Fibroblast of skin of right quadriceps (primary cell): ENCODE data around the gene PKD1.
A peak's percentile ranks its signal among the peaks of the same experiment; 100 is the strongest.

ENCODE experiments used
- DNase-seq: peaks from one replicate; pipeline ENCODE4 v3.0.0-alpha.2; 2013

Gene PKD1

GRCh38 chr16:2167068-2167638 is 31.5 kb upstream of the PKD1 start:
- DNase-seq, result no peak

- no peak for DNase-seq
Observed at GRCh38 chr16:2166263-2167067, 30.8 kb upstream of the PKD1 start.

GRCh38 chr16:2165861-2166260 is 30.2 kb upstream of the PKD1 start:
- DNase-seq, result no peak

- DNase-seq, result no peak
Observed at GRCh38 chr16:2163211-2163881, 27.6 kb upstream of the PKD1 start.

- no peak for DNase-seq
Observed at GRCh38 chr16:2162676-2163118, 27.0 kb upstream of the PKD1 start.

- no peak for DNase-seq
Observed at GRCh38 chr16:2161911-2162310, 26.2 kb upstream of the PKD1 start.

GRCh38 chr16:2160915-2161551 is 25.3 kb upstream of the PKD1 start:
- DNase-seq, result peak; percentile 19

GRCh38 chr16:2159175-2159838 is 23.6 kb upstream of the PKD1 start:
- DNase-seq, result peak; percentile 9

GRCh38 chr16:2158262-2158638 is 22.6 kb upstream of the PKD1 start:
- DNase-seq, result no peak

- no peak for DNase-seq
Observed at GRCh38 chr16:2157480-2158261, 22.0 kb upstream of the PKD1 start.

GRCh38 chr16:2156849-2157224 is 21.1 kb upstream of the PKD1 start:
- no peak for DNase-seq

GRCh38 chr16:2155977-2156848 is 20.5 kb upstream of the PKD1 start:
- DNase-seq, result peak; percentile 48

- peak; percentile 100 for DNase-seq
Observed at GRCh38 chr16:2155091-2155950, 19.6 kb upstream of the PKD1 start, which contains the start of gene TRAF7. Gene TRAF7, plus strand, starts transcription at chr16:2155782. Its CDS starts 8,139 bp downstream, at chr16:2163921.

GRCh38 chr16:2154533-2155090 is 18.9 kb upstream of the PKD1 start:
- DNase-seq, result no peak

- DNase-seq, result peak; percentile 17
Observed at GRCh38 chr16:2152695-2153506, 17.2 kb upstream of the PKD1 start.

- DNase-seq, result no peak
Observed at GRCh38 chr16:2151188-2152091, 15.7 kb upstream of the PKD1 start.

- peak; percentile 31 for DNase-seq
Observed at GRCh38 chr16:2150418-2151187, 14.9 kb upstream of the PKD1 start.
